ENCODE results near the gene MAST1.

DNA sequence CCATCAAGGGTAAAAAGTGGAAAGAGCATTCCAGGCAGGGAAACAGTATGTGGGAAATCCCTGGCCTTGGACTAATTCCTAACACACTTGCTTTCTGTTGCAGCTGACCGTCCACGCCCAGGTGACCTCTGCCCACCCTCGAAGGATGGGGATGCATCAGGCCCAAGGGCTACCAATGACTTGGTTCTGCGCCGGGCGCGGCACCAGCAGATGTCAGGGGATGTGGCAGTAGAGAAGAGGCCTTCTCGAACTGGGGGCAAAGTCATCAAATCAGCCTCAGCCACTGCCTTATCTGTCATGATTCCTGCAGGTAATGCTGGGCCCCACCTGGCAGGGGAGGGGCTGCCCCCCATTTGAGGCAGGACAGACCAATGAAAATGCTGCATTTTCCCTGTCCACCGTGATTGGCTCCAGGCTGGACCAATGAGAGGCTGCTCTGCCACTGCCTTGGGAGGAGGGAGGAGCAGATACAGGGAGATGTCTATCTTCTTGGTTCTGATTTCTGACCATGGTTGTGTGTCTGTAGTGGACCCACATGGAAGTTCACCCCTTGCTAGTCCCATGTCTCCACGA, 30.3 kb downstream of the MAST1 start:
- TF ChIP-seq, protein P1, sequence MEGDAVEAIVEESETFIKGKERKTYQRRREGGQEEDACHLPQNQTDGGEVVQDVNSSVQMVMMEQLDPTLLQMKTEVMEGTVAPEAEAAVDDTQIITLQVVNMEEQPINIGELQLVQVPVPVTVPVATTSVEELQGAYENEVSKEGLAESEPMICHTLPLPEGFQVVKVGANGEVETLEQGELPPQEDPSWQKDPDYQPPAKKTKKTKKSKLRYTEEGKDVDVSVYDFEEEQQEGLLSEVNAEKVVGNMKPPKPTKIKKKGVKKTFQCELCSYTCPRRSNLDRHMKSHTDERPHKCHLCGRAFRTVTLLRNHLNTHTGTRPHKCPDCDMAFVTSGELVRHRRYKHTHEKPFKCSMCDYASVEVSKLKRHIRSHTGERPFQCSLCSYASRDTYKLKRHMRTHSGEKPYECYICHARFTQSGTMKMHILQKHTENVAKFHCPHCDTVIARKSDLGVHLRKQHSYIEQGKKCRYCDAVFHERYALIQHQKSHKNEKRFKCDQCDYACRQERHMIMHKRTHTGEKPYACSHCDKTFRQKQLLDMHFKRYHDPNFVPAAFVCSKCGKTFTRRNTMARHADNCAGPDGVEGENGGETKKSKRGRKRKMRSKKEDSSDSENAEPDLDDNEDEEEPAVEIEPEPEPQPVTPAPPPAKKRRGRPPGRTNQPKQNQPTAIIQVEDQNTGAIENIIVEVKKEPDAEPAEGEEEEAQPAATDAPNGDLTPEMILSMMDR (IDR thresholded peaks at IDR 0.05), result no peak
- TF ChIP-seq POLR2A (IDR thresholded peaks at IDR 0.05), result no peak

Data from thyroid gland (tissue), 4 donors.